HG02970 (cell line): ENCODE results near the gene MIEN1.
"Not testable (repeated sequence)": the region's sequence is repeated elsewhere in the genome, so short reads cannot be mapped to it uniquely, and the experiment has no call there.

Source experiments
- ATAC-seq: cut with Tn5 transposase; IDR thresholded peaks from one replicate; pipeline ENCODE4 v1.9.1; 2021; ENCODE audit warnings: mild to moderate bottlenecking, moderate library complexity, moderate number of reproducible peaks; ENCODE audit not compliant: unreplicated experiment, low FRiP score

MIEN1 gene

DNA sequence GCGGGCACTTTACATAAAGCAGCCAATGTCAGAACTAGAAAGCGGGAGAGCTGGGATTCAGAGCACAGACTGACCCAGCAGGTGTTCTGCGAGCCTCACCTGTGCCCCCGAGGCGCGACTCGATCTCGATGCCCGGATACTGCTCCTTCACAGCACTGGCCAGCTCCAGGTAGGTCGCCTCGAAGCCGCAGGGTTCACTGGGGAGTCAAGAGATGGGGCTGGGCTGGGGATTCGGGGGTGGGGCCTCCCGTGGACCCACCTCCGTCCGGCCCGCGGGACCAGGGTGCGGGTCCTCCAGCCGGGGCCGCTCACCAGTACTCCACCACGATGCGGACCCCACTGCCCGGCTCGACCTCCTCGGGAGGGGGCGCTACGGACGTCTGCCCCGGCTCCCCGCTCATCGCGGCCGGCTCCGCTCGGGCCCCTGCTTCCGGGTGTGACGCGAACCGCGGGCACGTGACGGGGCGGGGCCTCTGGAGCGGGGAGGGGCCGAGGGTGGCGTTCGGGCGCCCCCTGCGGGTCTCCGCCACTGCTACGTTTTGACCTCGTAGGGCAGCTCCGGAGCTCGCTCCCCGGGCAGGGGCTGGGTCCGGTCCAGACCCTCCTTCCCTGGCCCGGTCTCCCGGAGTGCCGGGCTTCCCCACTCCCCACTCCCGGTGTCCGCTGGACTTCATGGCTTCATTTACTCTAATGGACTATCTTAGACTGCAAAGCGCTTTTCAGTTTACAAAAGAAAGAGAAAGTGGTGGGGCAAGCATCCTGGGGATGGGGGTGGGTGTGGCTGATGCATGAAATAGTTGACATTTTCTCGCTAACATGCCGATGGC lies at the start of gene MIEN1:
Gene MIEN1, minus strand, starts transcription at position 438 of the 827 bp plus-strand sequence. Its CDS starts 37 bp downstream, at position 401.
- ATAC-seq = peak; percentile 84

- peak; percentile 43 for ATAC-seq
These were observed 47.4 kb upstream of the MIEN1 start for GRCh38 chr17:39777534-39778365.

- ATAC-seq = no peak
These were observed 45.9 kb upstream of the MIEN1 start for GRCh38 chr17:39776252-39776651.

DNA sequence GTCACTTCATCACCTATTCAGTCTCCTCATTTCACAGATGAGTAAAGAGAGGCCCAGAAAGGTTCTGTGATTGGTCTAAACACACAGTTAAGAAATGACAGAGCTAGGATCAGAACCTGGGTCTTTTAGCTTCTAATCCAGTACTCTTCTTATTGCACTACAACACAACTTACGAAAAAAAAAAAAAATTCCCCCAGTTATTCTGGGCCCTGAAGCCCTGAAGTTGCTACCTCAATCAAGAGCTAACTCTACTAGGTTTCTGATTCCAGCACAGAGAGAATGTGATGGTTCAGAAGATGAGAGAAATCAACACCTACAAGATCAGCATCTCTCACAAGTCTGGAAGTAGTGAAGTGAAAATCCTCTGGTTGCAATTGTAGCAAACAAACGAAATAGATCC lies 44.7 kb upstream of the MIEN1 start:
- no peak for ATAC-seq

- no peak for ATAC-seq
These were observed 43.7 kb upstream of the MIEN1 start for GRCh38 chr17:39774047-39774446.

DNA sequence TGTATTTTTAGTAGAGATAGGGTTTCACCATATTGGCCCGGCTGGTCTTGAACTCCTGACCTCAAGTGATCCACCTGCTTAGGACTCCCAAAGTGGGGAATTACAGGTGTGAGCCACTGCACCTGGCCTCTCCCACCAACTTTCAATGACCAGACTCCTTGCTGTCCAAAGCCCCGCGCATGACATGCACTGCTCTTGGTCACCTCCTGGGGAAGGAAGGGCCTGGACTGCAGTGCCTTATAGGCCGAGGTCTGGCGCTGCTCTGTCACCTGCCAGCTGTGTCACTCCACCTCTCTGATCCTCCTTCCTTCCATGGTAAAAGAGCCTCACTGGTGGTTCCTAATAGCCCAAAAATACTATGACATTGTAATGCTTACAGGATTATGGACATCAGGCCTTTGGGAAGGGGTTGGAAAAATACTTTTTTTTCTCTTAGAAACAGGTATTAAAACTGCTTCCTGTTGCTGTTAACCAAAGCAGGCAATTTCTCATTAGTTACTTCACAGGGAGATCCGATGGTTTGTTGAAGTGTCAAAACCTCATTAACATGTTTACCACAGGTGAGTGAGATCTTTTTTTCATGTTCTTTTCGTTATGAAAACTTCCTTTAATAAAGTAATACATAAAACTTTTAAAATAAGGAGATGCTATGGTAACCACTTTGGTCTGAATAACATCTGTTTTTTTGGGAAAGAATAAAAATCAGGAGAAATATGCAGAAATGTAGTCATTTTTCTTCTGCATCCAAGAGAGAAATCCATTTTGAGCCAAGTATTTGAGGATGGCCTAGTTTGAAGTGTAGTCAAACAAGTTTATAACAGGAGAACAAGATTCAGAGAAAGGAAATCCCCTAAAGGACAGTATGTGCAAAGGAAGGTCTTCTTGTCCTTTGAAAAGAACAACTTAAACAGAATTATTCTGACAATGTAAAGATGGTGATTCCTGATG lies 42.9 kb upstream of the MIEN1 start:
- no peak for ATAC-seq

DNA sequence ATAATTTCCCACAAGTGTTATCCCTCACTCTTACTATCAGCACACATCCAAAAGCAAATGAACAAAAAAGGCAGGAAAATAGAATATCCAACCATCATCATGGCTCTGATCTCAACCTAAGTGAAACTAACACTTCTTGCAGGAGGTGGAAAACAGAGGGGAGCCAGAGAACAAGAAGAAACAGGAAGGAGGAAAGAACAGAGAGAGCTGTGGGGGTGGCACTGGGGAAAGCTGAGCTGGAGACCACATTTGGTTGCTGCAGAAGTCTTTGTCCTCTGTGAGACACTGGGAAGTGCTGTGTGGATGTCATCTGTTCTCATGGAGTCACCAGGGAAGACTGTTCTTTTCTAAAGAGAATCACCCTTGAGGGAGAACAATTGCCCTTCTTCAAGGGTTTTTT lies 42.1 kb upstream of the MIEN1 start:
- no peak for ATAC-seq

DNA sequence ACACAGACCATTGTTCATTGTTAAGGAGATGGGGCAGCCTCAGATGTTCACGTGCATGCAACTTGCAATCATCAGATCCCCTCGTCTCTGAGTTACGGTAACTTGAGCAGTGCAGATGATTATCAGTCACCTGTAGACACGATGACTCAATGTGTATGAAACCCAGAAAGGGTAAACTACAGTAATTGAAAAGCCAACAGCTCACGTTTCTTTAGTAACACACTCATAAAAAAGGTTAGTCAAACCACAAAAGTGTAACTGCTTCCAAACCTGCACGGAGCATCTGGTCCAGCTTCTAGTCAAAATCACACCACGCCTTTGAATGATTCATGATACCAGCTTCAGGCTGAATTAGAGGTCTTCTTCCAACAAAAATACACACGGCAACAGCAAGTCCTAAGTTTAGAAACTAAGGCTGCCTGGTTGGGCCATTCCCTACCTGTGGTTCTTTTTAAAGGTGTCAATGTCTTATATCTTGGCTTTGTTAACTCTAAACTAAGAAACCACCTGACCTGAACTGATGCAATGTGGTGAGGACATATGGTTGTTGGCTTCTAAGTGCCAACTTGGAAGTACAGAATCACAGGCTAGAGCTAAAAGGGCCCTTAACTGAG lies 39.7 kb upstream of the MIEN1 start:
- ATAC-seq = peak; percentile 53

DNA sequence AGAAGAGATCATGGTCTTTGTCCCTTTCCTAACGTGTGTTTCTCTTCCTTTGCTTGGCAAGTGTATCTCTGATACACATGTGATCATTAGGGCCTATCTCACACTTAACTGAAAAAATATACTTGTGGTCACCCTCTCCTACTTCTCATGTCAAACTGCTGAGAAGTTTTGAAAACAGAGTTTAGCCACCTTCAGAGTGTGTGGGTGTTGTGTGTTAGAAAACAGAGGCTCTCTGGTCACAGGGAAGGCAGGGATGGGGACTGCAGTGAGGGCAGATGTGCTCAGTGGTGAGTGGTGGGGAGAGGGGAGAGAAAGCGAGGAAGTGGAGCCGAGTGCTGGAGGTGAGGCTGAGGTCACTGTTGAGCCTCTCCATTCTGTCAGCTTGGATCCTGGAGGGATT lies 36.8 kb upstream of the MIEN1 start:
- no peak for ATAC-seq

GRCh38 chr17:39765766-39766165 lies 35.4 kb upstream of the MIEN1 start:
- no peak for ATAC-seq

- ATAC-seq = no peak
These were observed 34.8 kb upstream of the MIEN1 start for GRCh38 chr17:39765175-39765574.

DNA sequence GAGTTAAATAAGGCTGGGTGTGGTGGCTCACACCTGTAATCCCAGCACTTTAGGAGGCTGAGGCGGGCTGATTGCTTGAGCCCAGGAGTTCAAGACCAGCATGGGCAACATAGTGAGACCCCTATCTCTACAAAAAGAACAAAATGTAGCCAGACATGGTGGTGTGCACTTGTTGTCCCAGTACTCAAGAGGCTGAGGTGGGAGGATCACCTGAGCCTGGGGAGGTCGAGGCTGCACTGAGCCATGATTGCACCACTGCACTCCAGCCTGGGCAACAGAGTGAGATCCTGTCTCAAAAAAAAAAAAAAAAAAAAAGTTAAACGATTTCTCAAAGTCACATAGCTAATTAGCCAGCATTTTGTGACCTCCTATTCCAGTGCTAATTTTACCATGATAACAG lies 33.8 kb upstream of the MIEN1 start:
- not testable (repeated sequence) for ATAC-seq

DNA sequence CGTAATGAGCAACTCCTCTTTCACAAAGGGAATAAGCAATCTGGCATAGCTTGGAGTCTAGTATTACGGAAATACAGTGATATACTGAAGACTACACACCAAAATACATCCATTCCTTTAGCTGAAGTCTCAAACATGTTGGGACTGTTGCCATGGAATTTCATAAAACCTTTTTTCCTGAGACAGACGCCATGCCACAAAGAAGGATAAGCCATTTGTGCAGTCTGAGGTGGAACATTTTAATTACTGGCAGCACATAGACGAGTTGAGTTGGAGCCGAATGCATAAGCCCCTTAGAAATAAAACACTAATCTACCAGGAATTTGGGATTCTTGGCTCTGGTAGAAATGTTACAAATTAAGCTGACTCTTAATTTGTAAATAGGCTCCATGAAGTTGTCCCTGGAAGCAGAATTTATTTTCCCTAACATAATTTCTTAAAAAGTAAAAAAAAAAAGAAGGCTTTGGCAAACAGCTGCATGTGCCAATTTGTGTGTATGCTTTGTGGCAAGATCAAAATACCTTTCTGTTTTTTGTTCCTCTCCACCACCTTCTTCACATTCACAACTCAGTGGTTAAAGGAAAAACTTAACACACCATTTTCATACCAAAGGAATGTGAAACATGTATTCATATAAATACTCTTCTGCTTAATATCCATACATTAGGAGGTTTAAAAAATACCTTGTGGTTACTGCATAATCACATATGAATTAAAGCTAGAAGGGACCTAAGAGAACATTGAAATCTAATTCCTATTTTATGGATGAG lies 32.9 kb upstream of the MIEN1 start:
- ATAC-seq = no peak

DNA sequence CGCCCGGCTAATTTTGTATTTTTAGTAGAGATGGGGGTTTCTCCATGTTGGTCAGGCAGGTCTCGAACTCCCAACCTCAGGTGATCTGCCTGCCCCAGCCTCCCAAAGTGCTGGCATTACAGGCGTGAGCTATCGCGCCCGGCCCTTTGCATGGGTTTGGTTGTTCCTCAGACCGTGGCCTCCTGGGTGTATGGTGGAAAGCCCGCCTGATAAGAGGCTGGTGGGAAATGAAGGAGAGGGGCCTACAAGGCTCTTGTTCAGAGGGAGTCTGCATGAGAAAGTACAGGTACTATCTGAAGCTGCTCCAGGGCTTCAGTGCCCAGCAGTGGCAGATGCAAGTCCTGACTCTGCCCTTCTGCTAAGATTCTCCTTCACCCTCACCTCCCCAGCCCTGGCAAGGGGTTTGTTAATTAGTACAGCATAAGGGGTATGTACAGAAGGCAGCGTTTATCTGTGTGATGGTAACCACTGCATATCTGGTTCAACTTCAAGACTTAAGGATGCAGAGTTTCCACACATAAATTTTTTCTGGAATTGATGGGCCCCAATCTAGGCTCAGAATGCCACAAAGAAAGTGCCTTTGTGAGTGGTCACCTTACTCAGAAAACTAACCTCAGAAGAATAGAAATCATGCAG lies 31.6 kb upstream of the MIEN1 start:
- ATAC-seq = no peak

GRCh38 chr17:39759204-39759603 lies 28.9 kb upstream of the MIEN1 start:
- no peak for ATAC-seq

GRCh38 chr17:39757931-39758873 lies 27.9 kb upstream of the MIEN1 start:
- no peak for ATAC-seq

- no peak for ATAC-seq
These were observed 26.9 kb upstream of the MIEN1 start for GRCh38 chr17:39757176-39757662.
